IPS-18c (cell line): Measurements from ENCODE around the gene CPT1B.

Source experiments
- H3K4me3 ChIP-seq: 2 replicates; pipeline ENCODE4 v1.7.0; 2013; ENCODE audit warnings: low read depth, mild to moderate bottlenecking, low read length, moderate library complexity; ENCODE audit not compliant: insufficient read depth
- H3K9me3 ChIP-seq: one replicate; pipeline ENCODE4 v1.6.1; 2013; ENCODE audit warnings: mild to moderate bottlenecking, low read length, moderate library complexity; ENCODE audit not compliant: control insufficient read depth, insufficient read depth

Gene CPT1B

DNA sequence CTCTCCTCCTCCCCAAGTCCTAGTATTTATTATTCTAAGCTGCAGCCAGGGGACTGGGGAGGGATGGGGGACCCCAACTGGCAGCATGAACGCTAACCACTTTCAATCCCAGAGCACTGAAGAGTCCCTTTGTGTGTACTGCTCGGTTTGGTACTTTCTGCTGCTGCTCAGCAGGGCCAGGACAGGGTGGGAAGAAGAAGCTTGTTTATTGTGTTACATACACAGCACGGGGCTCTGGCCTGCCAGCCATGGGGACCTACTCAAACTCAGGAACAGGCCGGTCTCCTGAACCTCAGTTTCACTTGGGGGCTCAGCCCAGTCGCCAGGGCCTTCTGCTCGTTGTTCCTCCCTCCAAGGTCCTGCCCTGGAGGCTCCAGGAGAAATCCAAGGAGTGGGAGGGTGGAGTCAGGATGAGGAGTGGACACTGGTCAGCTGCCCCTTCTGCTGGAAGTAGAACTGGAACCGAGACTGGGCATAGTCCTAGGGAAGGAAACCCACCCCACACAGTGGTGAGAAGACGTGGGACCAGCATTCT, 616 bp upstream of the CPT1B start:
- peaks cover 2% of the 10 kb centered on the region for H3K9me3 ChIP-seq
- no peak overlapping the region for H3K4me3 ChIP-seq

DNA sequence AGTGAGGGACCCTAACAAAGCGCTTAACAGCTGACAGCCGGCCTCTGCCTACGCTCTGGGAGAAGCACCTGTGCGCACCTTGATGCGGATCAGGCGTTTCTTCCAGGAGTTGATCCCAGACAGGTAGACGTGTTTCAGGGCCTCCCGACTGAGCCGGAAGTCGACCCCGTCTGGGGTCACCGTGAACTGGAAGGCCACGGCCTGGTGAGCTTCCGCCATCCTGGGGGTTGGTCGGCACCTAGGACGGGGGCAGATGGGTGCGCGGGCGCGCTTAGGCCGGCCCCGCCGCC, 585 bp downstream of the CPT1B start:
- H3K9me3 ChIP-seq = peaks cover 2% of the 10 kb centered on the region

DNA sequence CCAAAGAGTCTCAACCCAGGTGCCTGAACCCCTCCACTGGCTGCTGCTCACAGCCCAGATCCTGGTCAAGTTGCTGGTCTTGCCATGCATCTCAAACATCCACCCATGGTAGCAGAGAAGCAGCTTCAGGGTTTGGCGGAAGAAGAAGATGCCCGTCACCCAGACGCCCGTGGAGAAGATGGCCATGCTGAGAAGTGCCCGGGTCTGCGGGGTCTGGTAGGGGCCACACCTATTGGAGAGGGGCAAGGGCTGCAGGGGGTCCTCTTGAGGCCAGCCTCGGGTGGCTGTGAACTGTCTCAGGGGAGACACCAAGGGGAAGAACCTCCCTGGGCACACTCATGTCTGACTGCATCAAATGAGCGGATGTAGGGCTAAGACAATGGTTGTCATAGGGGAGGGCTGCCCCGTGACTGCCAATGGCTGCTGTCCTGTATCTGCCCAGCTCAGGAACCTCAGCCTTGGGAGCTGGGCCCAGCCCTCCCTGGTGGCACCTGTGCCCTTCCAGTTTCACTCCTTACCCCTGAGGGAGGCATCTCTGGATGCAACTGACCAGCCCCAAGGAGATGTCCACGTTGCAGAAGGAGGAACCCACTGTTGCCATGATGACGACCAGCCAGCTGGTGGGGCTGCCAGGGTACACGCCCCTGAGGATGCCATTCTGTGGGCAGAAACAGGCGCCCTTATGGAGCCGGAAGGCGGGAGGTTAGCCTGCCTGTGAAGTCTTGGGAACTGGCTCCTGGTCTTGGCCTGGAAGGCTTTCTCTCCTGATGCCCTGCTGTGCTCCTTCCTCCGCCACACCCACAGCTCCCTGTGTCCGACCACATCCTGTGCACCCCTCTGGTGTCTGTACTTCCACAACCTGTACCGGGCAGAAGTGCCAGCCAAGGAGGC, 1.2 kb downstream of the CPT1B start:
- Histone ChIP-seq H3K9me3 (peaks cover 2% of the 10 kb centered on the region), H3K4me3 (no peak overlapping the region)

More for the DNA sequence above, 585 bp downstream of the CPT1B start:
- no peak overlapping the region for H3K4me3 ChIP-seq

DNA sequence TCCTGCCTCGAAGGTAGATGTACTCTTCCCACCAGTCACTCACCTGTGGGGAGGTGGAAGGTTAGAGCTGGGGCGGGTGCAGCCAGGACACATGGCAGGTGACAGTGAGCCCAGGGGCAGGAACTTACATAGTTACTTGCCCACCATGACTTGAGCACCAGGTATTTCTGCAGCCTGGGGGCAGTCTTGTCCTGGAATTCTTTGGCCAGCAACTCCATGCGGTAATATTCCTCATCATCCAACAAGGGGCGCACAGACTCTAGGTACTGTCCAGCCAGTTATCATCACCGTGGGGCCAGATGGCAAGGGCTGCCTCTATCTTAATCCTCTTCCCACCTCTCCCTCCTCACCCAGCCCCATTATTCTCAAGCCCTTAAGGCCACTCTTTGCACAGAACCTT, 2.2 kb downstream of the CPT1B start:
- H3K4me3 ChIP-seq = no peak overlapping the region
- peaks cover 2% of the 10 kb centered on the region for H3K9me3 ChIP-seq

DNA sequence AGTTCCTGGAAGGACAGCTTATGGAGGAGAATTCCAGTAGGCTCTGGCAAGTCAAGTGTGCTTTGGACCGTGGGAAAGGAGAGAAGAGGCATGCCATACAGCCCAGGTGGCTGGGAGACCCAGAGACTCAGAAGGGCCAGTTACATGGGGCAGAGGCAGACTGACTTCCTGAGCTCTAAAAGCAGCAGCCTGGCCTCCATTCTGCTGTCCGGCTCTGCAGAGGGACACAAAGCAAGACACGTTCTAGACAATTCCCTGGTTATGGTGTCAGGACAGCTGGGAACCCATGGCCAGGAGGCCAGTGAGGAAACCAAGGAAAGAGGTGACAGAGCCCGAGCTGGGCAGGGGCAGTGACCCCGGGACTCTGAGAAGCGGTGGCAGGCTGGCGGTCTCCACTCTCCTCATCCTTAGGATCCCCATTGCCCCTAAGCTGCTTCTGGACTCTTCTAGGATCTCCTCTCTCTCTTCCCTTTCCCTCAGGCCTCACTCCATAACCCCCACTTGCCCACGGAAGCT, 2.7 kb downstream of the CPT1B start:
- Histone ChIP-seq H3K4me3 (no peak overlapping the region), H3K9me3 (peaks cover 2% of the 10 kb centered on the region)

DNA sequence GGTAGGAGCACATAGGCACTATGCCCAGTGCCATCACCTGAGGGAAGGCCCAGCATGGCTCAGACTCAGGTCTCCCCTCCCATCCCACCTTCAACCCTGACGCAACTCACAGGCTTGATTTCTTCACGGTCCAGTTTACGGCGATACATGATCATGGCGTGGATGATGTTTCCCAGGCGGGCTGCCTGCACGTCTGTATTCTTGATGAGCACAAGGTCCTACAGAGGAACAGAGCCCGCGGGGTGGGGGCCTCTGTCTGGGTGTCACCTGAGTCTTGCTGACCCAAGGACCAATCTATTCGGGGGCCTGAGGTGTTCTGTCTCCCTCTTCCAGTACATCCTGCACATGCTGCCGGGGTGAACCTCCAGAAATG, 3.9 kb downstream of the CPT1B start:
- H3K4me3 ChIP-seq = no peak overlapping the region

DNA sequence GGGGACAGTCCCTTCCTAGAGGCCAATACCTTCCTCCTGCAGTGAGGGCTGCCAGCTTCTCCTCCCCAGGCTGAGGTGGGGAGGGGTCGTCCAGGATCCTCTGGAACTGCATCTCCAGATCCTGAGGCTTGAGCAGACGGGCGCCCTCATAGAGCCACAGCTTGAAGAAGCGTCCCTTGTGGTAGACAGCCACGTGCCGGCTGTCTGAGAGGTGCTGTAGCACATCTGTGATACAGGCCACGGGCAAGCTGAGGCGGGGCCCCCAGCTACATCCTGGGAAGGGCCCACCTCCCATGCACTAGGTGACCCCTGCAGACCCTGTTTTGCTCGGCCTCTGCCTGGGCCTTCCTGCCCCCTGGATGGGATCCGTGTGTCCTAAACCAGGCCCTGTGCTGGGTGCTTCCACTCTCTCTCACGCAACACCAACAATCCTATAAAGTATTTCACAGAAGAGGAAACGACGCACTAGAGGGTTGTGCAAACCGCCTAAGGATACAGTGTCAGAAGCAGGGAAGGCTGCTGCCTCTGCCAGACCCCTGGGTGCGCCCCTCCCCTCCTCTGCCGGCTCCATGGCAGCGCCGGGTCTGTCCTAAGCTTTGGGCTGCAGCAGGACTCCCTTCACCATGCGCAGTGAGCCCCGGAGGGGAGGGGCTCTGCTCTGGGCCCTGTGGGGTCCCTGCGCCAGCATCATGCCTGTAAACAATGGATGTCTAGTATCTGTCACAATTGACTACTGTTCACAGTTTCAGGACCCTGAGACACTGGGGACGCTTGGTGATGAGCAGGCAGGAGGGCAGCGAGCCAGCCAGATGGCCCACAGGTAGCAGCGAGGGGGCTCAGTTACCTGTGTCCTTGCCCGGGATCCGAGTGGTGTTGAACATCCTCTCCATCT, 4.5 kb downstream of the CPT1B start:
- Histone ChIP-seq H3K9me3 (peaks cover 2% of the 10 kb centered on the region), H3K4me3 (no peak overlapping the region)

More for the DNA sequence above, 3.9 kb downstream of the CPT1B start:
- H3K9me3 ChIP-seq = peaks cover 2% of the 10 kb centered on the region

DNA sequence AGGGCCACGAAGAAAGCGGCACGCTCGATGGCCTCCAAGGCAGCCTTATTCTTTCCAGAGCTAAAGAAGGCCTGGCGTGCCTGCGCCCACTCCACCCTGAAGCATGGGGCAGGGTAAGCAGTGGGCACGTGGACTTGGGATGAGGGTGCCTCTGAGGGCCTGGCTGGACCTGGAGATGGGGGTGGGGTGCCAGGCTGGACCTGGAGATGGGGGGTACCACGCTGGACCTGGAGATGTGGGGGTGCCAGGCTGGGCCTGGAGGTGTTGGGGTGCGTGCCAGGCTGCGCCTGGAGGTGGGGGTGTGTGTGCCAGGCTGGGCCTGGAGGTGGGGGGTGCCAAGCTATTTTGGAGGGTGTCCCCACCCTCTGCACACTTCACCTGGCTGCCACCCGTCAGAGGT, 5.3 kb downstream of the CPT1B start:
- peaks cover 2% of the 10 kb centered on the region for H3K9me3 ChIP-seq

DNA sequence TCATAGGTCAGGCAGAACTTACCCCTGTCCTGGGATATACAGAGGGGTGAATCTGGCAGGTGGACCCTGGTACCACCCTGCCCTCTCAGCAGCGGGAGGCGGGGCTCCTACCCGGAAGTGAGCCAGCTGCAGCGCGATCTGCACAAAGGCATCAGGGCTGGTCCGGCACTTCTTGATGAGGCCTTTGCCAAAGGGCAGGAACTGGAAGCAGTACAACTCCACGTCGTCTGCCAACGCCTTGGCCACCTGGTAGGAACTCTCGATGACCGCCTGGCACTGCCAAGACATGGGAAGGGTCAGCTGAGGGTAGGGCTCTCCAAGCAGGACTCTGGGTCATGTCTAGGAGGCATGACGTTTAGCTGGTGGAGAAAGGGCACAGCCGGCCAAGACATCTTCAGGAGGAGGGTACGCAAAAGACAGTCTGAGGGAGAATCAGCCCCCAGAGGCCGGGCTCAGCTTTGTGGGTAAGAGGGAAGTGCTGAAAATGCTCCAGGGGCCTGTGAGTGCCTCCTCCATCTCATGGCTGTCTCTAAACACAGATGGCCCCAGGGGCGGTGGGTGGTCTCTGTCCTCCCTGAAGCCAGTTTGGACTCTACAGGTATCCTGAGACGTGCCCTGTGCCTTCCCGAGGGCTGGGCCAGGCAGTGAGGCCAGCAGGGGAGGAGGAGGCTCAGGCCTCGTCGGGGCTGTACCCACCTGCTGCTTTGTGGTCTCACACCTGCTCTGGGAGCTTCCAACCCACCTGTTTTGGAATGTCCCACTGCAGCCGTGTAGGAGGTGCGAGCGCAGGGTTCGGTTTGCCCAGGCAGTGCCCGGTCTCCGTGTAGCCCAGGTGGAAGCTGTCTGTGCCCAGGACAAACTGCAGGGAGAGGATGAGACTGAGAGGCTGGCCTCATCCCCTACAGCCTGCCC, 6.7 kb downstream of the CPT1B start:
- H3K9me3 ChIP-seq = peaks cover 2% of the 10 kb centered on the region
- H3K4me3 ChIP-seq = no peak overlapping the region

More for the DNA sequence above, 5.3 kb downstream of the CPT1B start:
- H3K4me3 ChIP-seq = no peak overlapping the region

DNA sequence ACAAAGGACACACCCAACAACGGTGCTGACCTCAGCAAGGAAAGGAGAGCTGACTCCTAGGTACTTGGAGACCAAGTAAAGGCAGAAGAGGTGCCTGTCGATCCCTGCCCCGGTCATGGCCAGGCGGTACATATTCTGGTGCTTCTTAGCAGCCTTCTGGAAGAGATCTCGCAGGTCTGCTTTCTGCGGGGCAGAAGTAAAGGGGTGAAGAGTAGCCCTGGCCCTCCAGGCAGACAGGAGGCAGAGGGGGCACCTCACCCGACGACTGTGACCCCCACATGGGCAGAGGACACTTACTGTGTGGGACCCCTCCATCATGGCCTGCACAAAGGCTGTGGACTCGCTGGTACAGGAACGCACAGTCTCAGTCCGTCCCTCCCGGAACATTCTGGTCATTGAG, 7.4 kb downstream of the CPT1B start:
- Histone ChIP-seq H3K4me3 (no peak overlapping the region), H3K9me3 (peaks cover 2% of the 10 kb centered on the region)

DNA sequence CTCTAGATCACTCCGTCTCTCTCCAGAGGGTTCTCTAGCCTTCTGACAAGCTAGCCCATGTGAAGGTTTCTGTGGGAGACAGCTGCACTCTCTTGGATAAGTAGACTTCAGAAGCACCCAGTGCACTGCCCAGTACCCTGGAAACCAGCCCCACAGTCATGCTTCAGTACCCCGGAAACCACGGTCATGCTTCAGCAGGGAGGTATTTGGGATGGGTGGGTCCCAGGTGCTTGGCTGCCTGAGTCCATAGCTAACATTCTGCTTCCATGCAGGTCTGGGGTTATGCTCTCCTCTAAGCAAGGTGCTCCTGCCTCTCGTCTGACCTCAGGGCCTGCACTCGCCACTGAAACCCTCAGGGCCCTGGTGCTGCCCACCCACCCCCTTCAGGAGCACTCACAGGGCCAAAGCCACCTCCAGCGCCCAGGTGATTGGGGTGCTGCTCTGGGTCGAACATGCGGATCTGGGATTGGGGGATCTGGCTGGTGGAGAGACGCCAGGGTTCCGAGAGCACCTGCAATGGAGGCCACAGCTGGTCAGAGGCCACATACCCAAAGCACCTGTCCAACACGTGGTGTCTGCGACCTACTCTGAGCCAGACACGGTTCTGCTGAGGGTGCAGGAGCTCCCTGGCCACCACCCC, 8.2 kb downstream of the CPT1B start:
- no peak overlapping the region for H3K4me3 ChIP-seq
- H3K9me3 ChIP-seq = peaks cover 2% of the 10 kb centered on the region

DNA sequence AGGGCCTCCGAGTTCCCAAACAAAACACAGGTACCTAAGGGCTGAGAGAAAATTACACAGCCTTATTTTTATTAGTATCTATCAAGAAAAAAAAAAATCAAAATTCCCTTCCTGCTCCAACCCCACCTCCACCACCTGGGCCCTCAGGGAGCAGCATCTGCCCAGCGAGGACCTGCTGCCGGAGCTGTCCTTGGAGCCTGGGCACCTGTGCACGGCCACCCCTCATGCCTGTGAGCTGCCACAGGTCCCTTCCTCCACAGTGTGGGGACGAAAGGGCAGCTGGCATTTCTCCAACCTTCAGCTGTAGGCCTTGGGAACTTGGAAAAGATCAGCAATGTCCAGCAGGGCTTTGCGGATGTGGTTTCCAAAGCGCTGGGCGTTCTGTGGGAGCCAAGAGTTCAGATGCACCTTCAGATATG, 9.2 kb downstream of the CPT1B start:
- Histone ChIP-seq H3K9me3 (no peaks in the 10 kb centered on the region), H3K4me3 (no peak overlapping the region)

DNA sequence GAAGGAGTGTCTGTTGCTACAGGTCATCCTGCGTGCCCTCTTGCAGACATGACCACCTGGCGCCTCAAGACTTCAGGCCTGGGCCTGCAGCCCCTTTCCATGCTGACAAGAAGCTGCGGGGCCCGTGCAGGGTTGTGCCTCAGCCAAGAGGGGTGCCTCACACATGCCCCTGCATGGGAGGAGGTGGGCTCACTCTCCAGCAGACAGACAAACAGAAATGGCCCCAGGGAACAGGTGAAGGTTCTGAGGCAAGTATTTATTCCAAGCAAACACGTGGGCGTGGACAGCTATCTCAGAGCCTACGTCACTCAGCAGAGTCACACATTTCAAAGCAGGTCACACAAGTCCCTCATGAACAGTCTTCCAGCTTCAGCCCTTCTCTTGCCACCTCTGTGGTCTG, 9.6 kb downstream of the CPT1B start:
- H3K4me3 ChIP-seq = no peak overlapping the region
- no peaks in the 10 kb centered on the region for H3K9me3 ChIP-seq

DNA sequence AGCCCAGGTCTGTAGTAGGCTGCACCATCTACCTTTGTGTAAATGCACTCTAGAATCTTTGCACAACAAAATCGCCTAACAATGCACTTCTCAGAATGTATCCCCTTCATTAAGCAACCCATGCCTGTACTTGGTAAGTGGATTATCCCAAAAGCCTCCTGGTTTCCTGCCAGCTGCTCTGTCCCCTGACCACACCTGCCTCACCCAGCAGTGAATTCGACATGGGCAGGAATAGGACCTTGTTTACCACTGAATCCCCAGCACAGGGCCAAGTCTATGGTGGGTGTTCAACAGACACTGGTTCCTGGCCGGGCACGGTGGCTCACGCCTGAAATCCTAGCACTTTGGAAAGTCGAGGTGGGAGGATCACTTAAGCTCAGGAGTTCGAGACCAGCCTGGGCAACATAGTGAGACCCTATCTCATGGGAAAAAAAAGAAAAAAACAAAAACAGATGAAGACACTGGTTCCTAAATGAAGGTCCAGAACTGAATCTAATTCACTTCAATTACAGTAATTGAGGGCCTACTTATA, 10.4 kb downstream of the CPT1B start:
- H3K9me3 ChIP-seq = no peaks in the 10 kb centered on the region
- H3K4me3 ChIP-seq = no peak overlapping the region

DNA sequence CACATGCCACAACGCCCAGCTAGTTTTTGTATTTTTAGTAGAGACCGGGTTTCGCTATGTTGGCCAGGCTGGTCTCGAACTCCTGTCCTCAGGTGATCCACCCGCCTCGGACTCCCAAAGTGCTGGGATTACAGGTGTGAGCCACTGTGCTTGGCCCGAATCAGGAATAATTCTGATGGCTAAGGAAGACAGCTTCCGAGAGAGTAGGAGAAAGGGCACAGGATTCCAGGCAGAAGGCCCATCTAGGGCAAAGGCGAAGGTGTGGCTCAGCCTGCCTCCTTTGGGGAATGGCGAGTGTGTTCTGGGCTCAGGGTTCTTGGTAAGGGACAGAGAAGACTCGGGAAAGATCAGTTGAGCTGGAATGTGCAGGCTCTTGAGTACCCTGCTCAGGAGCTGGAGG, 13.9 kb downstream of the CPT1B start:
- no peak overlapping the region for H3K4me3 ChIP-seq
- H3K9me3 ChIP-seq = no peaks in the 10 kb centered on the region

DNA sequence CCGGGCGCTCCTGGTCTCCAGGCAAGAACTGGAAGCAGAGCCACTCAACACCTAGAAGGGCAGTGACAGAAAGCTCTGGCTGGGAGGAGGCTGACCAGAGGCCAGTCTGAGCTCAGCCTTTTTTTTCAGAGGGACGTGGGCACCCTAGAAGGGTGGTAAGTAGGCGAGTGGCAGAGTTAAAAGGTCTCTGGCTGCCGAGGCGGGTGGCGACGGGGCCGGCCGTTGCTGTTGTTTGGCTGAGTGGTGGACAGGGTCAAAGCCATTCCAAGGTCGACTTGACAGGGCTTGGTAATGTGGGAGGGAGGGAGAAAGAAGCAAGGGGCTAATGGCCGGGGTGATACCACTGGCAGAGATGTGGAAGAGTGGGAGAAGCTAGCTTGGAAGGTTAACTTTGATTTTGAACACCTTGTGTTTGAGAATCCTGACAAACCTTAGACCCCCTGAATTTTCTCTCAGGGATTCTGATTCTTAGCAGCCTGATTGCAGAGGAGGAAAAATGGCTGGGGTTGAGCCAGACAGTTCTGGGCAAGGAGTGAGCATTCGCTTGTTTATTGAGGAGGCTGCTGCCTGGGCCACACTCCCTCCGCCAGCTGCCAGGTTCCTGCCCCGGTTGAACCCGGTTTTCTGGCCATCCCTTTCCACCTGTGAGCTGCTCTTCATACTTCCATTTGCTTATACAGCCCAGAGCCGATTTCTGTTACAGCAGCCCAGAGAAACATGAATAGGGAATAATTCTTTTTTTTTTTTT, 14.6 kb downstream of the CPT1B start:
- Histone ChIP-seq H3K4me3 (peak overlapping the region; percentile 70), H3K9me3 (no peaks in the 10 kb centered on the region)
